ENCODE measurements around the gene FAM9A.

GRCh38 chrX:8773117-8773516 is 28.1 kb downstream of the FAM9A start:
- TF ChIP-seq REST (IDR thresholded peaks at IDR 0.05; ENCODE audit: borderline replicate concordance) (no peak), REST (CRISPR knock-in tag; IDR thresholded peaks at IDR 0.05; ENCODE audit: low read depth) (no peak), CTCF (IDR thresholded peaks at IDR 0.05 in 2 of 3, conservative IDR thresholded peaks at IDR 0.05 in 1 of 3; ENCODE audit: insufficient read depth in 2 of 3, low read depth in 1 of 3, low read length in 3 of 3) (no peak), STAG1 (CRISPR knock-in tag; IDR thresholded peaks at IDR 0.05; ENCODE audit: borderline replicate concordance) (no peak), MXI1 (IDR thresholded peaks at IDR 0.05; ENCODE audit: low read depth, low read length) (no peak), CEBPB (tag; IDR thresholded peaks at IDR 0.05) (no peak), TSHZ1 (CRISPR knock-in tag; IDR thresholded peaks at IDR 0.05) (no peak), POLR2A (conservative IDR thresholded peaks at IDR 0.05) (no peak), ATF7 (IDR thresholded peaks at IDR 0.05) (no peak), ATF2 (CRISPR knock-in tag; IDR thresholded peaks at IDR 0.05) (no peak), ZHX1 (conservative IDR thresholded peaks at IDR 0.05; ENCODE audit: low read length) (no peak), ATF3 (IDR thresholded peaks at IDR 0.05) (no peak), ATF3 (CRISPR knock-in tag; conservative IDR thresholded peaks at IDR 0.05) (no peak), POLR3A (IDR thresholded peaks at IDR 0.05; ENCODE audit: borderline replicate concordance, extremely low read depth, insufficient read depth, insufficient read length) (no peak), NCOA6 (IDR thresholded peaks at IDR 0.05) (no peak)

Measured in K562 (cell line).